ENCODE data around the gene CARD19.
"Not testable (repeated sequence)": the region's sequence is repeated elsewhere in the genome, so short reads cannot be mapped to it uniquely, and the experiment has no call there.

CARD19 gene

DNA sequence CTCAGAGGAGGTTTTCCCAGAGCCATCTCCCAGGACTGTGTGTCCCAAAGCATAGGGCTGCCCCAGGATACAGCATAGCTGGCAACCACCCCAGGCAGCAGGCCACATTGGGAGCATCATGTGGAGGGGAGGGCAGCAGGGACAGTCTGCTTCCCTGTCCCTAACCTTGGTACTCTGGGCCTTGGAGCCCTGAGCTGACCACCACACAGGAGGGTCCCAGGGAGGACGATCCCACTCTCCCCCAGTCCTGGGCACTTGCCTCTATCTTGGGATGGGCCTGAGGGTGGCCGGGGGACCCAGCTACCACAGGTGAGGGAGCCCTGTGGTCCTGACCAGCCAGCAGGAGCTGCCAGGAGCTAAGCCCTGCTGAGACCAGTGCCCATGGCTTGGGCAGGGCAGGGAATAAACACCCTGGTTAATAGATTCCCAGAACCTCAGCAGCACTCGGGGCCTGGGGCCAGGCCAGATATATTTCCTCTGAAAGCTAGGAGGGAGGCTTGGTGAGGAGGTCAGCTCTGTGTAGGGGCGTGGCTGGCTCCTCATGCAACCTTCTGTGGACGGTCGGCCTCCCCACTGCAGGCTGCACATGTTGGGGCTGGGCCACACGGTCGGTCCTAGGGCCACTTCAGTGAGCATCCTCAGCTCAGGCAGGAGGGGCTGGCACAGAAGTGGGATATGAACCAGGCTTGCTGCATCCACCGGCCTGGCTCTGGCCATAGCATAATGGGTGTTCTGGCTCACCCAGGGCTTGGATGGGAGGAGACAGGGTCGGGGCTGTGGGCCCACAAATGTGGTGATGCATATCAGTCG, 33.9 kb downstream of the CARD19 start:
- DNase-seq (ENCODE audit: insufficient read length, low spot score) (no peak), FAIRE-seq (no peak)

DNA sequence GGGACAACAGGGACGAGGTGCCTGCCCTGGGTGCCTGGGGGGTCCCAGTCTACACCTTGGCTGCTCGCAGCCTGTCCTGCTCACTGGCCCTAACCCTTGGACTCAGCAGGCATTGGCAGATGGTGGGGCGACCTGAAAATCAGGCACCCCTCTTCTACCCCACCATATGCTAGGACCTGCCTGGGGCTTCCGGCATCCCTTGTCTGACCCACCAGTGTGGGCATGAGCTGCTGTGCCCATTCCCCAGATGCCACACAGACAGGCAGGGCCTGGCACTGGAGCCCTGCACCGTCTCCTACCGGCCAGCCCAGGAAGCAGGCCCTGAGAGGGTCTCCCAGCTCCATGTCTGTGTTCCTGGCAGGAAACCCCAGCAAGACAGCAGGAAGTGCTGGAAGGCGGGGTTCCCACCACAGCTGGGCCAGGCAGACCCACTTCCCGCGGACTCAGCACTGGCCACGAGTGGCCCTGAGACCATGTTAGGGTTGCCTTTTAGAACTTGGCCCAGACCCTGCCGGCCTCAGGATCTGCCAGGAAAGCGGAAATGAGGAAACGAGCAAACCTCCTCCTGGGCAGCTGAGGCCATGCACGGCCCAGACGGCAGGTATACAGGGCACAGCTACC, 35.0 kb downstream of the CARD19 start:
- no peak for DNase-seq (ENCODE audit: insufficient read length, low spot score)
- no peak for FAIRE-seq

DNA sequence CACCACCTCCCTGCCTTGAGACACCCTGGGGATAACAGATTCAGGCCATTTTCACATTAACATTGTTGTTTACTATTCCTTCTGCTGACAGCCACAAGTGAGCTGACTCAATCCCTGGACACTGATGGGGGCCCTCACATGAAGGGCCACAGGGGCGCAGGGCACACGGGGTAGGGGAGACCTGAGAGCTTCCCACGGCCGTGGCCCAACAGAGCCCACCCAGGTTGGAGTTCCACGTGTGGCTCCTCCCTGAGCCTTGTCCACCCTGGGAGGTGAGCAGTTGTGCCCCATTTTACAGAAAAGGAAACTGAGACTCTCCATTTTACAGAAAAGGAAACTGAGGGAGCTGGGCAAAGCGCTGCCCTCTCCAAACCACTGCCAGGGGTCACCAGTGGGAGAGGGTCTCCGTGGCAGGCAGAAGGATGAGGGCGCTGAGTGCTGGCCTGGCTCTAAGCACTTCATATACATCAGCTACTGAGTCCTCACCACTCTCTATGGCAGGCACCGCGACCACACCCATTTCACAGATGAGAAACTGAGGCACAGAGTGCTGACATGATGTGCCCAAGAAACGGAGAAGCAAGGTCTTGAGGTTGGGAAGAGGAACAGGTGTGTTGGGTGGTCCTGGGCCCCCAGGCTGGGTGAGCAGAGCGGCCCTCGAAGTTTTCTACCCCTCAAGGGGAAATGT, 35.7 kb downstream of the CARD19 start:
- DNase-seq (ENCODE audit: insufficient read length, low spot score) (no peak), FAIRE-seq (no peak)

DNA sequence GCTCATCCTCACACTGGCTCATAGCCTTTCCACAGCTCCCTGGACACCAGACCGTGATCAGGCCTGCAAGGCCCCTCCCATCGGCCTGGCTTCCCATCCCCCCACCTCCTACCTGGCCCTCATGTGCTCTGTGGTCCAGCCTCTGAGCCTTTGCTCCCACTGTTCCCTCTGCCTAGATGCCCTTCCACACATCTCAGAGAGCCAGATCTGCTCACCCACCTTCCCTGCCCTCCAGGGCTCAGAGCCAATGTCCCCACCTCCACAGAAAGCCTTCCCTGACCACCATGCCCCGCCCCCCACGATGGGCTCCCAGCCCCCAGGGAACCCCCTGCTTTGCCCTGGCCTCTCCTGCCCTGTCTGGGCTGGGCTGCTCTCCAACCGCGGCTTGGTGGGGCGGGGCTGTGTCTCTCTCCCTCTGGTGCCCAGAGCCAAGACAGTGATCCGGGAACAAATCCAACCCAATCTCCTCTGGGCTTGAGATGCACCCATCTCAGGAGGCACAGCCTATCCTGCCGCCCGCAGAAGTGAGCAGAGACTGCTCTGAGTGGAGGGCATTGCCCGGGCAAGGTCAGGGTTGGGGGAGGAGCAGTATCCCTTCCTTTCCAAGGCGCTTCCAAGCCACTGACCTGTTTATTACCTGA, 36.4 kb downstream of the CARD19 start:
- DNase-seq (ENCODE audit: insufficient read length, low spot score), result no peak
- no peak for FAIRE-seq

DNA sequence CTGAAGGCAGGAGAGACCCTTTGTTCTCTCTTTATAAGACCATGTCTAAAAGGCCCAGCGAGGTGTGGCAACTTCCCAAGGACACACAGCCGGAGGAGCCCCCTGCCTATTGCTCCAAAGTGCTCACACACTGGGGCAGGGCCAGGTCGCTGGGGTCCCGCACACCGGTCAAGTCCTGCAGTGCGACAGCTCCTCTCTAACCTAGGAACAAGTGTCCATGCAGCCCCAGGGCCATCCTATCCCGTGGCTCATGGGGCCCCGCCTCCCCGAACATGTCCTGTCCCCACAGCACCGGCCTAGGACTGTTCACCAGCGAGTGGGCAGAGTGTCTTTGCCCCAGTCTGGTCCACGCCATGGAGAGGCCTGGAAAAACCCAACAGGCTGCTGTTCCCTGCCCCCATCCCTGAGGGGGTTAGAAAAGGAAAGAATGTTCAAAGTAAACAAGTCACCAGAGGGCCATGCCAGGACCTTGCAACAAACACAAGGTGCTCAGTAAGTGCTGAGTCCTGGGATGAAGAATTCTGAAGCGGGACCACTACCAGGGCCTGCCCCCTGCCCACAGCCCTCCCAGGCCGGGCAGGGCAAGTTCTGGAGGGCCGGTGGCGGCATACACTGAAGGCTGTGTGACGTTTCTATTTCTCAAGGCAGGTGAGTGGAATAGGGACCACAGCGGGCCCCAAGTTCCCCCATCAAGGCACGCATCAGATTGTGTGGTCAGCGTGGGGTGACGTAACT, 37.1 kb downstream of the CARD19 start:
- DNase-seq (ENCODE audit: insufficient read length, low spot score), result no peak
- no peak for FAIRE-seq

DNA sequence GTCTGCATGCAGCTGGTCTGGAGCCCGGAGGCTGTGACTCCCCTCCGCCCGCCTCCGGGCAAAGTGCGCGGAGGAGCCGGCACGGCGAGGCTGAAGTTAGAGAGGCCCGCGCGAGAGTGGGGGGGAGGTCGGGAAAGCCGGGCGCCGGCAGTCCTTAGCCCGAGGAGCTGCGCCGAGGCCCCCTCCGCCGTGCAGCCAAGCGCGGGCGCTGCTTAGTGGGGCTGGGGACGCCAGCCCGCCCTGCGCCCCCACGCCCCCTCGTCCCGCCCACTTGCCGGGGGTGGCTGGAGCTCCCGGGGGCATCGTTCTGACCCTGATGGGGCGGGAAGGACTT, 37.6 kb downstream of the CARD19 start:
- FAIRE-seq, result peak; percentile 87
- DNase-seq (ENCODE audit: insufficient read length, low spot score), result peak; percentile 86

DNA sequence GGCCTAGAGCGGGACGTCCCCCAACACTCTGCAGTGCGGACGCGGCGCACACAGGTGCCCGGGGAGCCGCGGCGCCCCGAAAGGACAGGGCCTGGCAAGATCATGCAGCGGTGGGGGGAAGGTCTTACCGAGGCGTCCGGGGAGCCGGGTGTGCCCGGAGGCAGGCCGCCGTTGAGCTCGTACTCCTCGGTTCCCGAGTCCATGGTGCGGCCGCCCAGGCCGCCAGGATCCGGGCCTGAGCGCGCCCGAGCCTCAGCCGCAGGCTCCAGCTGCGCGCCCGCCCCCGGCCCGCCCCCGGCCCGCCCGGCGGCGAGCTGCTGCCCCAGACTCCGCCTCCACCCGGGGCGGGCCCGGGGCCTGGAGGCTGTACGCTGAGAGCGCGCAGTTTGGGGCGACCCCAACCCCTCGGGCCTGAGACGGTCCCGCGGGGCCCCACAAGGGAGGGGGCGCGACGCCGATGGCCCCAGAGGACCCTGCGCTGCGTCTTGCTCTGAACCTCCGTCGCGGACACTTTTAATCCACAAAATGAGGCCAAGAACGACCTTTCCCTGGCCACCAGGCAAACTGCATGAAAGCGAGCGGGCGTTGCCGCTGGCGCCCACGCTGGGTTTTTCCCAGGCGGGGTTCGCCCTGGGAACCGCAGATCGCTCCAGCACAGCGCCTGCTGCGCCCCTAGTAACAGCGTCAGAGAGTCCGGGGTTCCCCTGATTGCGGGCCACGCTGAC, 38.2 kb downstream of the CARD19 start, which contains the start of gene NINJ1:
NINJ1 (minus strand) TSS at position 237 of the 725 bp plus-strand sequence; CDS start at position 203, 34 bp downstream.
- FAIRE-seq (no peak), DNase-seq (ENCODE audit: insufficient read length, low spot score) (peak; percentile 79)

DNA sequence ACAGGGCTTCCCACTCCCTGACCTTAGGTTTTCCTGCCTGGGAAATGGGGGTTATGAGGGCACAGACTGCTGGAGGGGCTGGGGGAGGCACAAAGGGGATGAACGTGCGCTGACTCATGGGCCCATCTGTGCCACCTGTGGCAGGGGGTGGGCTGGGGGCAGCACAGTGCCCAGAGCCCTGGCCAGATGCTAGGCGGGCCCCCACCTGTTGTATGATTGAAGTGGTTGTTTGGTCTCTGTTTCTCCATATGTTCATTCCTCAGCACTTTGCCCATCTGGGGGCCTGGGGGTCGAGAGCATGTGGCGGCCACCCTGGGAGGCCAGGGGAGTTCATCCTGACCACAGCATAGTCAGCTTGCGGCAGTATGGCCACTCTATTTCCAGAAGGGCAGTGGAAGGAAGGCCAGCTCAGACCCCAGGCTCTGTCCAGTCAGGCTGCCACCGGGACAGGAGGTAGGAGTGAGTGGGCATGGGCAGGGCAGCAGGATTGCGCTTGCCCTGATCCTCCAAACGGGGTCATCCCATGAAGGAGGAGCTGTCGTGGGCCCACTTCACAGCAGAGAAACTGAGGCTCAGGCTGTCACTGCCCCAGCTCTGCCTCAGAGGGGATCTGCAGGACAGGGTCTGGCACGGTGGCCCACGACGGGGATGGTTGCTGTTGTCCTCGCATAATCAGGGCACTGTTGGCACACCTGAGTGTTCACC, 38.9 kb downstream of the CARD19 start:
- no peak for DNase-seq (ENCODE audit: insufficient read length, low spot score)
- FAIRE-seq, result no peak

DNA sequence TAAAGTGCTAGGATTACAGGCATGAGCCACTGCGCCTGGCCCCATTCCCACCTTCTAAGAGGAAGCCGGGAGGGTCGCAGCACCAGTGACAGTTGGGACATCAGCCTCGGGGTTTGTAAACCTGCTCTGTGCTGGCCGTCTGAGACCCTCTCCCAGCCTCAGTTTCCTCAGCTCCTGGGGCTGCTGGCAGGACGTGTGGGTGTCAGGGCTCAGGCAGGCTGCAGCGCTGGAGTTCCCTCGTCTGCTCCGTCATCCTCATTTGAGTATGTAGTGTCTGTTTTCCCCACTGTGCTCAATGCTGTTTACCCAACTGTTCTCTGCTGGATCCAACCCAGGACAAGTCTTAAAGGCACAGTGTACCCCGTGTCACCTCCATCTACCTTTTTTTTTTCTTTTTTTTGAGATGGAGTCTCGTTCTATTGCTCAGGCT, 40.0 kb downstream of the CARD19 start:
- DNase-seq (ENCODE audit: insufficient read length, low spot score) (no peak), FAIRE-seq (no peak)

DNA sequence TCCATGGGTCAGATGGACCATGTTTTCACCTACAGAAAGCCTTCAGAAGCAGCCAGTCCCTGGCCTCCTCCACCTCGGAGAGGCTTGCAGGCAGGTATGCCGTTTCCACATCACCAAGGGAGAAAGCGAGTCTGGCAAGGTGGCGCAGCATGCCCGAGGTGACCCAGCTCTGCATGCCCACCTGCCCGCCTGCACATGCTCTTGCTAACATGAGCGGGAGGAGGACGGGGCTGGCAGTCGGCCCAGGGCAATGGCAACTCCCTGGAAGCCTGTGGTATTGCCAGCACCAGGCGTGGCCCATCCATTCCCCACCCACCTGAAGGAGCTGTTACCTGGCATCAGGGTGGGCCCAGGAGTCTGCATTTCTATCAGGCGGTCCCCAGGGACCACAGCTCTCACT, 41.3 kb downstream of the CARD19 start:
- DNase-seq (ENCODE audit: insufficient read length, low spot score) (no peak), FAIRE-seq (no peak)

DNA sequence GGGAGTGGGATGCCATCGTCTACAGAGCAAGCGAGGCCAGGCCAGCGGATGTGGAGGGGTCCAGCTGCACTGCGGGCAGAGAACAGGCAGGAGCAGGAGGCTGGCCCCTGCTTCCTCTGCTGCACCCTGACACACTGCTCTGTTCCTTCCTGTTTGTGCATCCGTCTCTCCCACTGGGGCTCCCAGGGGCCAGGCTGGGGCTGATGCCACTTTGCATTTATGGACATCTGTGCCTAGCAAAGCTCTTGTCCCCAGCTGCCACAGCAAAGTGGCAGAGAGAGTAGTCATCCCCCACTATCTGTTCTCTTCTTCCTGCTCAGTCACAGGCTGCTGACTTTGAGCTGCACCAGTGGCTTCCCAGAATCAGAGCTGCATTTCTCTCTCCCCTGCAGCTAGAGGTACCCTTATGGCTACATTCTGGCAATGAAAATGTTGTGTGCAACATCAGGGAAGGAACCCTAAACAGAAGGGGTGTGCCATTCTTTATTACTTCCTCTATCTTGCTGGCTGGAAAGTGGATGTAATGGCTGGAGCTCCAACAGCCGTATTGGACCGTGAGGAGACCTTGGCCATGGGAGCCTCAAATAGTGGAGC, 42.3 kb downstream of the CARD19 start:
- FAIRE-seq, result no peak
- DNase-seq (ENCODE audit: insufficient read length, low spot score), result no peak

DNA sequence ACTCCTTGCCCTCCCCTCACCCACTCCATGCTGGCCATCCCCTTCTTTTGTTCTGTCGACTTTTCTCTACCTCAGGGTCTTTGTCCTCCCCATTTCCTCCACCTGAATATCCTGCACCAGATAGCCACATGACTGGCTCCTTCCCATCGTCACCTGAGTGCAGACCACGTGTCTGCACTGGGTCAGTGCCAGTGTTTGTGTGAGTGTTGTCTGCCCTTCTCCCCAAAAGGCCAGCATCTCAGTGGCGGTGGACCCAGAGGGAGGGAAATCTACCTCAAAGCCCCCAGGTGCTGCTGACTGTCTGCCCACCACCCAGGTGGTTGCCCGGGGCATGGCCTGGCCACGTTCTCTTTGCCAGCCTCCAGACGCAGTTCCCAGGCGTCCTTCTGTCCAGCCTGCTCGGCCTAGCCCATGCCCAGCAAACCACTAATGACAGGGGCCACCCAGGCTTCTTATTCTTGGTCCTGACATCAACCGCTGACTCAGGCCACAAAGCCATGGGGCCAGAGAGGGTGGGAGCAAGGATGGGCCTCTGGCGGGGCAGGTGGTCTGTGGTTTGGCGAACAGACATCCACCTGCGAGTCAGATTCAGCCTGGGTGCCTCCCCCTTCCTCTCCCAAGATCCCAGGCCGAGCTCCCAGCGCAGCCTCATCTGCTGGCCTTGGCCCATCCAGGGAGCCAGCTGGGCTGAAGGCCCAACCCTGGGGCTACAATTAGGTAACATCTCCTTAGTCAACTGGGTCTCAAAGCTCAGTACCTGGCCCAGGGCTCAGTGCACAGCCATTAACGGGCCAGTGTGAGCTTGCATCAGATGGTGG, 43.6 kb downstream of the CARD19 start:
- DNase-seq (ENCODE audit: insufficient read length, low spot score) (no peak), FAIRE-seq (no peak)

DNA sequence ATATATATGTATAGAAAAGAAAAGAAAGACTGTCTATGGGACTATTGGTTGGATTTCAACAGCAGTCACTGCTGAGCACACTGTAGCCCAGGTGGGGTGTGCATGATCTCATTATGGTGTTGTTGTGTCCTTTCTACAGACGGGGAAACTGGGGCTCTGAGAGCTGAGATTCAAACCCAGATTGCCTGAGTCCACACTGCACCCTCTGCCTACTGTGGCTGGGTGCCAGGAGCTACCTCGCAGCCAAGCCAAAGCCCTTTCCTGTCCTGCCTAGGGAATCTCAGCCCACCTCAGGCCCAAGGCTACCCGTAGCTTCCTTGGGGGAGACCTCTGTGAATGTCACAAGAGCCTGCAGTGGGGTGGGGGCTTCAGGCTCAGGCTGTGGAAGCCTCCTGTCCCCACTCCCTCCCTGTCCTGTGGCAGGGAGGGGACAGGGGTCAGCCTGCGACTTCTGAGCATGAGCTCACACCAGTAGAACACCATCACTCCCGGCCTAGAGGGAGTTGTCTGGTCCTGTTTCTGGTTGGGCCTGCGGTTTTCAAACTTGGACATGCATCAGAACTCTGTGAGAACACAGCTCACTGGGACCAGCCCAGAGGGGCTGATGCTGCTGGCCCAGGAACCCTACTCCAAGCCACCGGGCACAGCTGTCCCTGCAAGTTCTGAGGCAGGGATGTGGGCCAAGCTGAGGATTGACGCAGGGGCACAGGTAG, 45.9 kb downstream of the CARD19 start:
- no peak for DNase-seq (ENCODE audit: insufficient read length, low spot score)
- FAIRE-seq, result no peak

DNA sequence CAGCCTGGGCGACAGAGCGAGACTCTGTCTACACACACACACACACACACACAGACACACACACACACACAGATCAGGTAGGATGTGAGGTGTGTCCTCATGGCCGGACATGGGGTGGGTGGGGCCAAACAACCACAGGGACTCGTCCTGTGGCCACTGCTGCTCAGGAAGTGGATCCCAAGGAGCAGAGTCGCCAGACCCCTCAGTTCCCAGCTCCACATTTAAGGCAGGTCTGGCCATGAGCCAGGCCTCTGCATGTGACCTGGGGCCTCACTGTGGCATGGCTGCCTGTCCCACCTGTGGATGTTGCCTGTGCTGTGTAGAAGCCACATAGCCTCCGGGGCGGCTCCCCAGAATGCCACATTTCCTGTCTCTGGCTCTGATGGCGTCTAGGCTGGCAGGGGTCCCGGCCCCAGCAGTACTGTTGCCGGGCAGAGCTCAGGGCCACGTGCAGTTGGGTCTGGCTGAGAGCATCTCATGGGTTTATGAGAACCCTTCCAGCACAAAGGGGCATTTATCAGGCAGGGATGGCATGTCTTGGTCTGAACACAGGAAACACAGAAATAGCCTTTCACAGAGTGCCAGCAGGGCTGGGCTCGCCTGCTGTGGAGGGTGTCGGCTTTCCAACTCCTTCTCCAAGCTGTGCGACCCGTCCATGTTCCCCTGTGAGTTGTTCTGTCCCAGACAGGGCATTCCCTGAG, 48.0 kb downstream of the CARD19 start:
- DNase-seq (ENCODE audit: insufficient read length, low spot score) (no peak), FAIRE-seq (no peak)

DNA sequence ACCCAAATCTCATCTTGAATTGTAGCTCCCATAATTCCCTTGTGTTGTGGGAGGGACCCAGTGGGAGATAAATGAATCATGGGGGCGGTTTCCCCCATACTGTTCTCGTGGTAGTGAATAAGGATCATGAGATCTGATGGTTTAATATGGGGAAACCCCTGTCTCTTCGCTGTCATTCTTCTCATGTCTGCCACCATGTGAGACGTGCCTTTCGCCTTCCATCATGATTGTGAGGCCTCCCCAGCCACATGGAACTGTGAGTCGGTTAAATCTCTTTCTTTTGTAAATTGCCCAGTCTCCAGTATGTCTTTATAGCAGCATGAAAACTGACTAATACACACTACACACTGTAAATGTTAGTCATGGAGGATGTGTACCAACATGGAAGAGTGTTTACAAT, 50.7 kb downstream of the CARD19 start:
- not testable (repeated sequence) for DNase-seq (ENCODE audit: insufficient read length, low spot score); FAIRE-seq

DNA sequence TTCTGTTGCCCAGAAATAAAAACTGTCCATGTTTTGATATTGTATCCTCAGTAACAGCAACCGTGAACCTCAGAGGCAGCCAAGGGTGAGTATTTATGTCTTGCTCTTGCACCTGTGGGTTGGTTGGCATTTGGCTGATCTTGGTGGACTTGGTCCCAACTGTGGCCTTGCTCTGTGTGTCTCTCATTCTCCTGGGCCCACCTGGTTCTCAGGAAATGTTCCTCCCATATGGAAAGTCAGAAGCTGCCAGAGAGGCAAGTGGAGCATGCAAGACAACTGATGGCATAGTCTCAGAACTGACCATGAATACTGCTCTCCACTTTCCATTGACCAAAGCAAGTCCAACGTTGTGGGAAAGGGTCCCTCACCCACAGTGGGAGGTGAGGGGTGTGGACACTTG, 51.6 kb downstream of the CARD19 start:
- DNase-seq (ENCODE audit: insufficient read length, low spot score), result no peak
- no peak for FAIRE-seq

DNA sequence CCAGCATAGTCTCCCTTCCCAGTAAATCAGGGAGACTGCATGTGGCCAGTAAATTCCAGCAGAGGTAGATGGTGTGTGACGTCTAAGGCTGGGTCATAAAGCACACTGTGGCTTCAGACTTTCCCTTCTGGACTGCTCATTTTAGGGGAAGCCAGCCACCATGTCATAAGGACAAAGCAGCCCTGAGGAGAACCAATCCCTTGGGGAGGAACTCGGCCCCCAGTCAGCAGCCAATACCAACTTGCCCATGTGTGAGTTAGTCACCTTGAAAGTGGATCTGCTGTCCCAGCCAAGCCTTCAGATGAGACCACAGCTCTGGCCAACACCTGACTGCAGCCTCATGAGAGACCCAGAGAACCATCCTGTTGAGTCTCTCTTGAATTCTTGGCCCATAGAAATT, 52.7 kb downstream of the CARD19 start:
- FAIRE-seq, result no peak
- DNase-seq (ENCODE audit: insufficient read length, low spot score), result no peak
